ENCODE data around the gene TUBAL3. TPM values are rescaled to one million over a fixed set of nuclear protein-coding genes. Genes with fewer than 3 reads are reported as not detected.

The TUBAL3 gene
- polyA plus RNA-seq, 1 of the 3 experiments (the other 2 are of a cell fraction): not detected

- no peak for TF ChIP-seq FOXJ3 (CRISPR knock-in tag; IDR thresholded peaks at IDR 0.05)
- TF ChIP-seq MXI1 (IDR thresholded peaks at IDR 0.05; ENCODE audit: low read depth, low read length): no peak
- no peak for TF ChIP-seq FOSL2 (IDR thresholded peaks at IDR 0.05; ENCODE audit: borderline replicate concordance, low read depth)
- no peak for TF ChIP-seq TEAD4 (IDR thresholded peaks at IDR 0.05; ENCODE audit: borderline replicate concordance, insufficient read depth)
- no peak for TF ChIP-seq USF2 (IDR thresholded peaks at IDR 0.05; ENCODE audit: borderline replicate concordance, low read depth, low read length)
- no peak for TF ChIP-seq RCOR1 (IDR thresholded peaks at IDR 0.05; ENCODE audit: low read length)
- TF ChIP-seq NRF1 (IDR thresholded peaks at IDR 0.05; ENCODE audit: low read depth, low read length): no peak
- TF ChIP-seq JUND (IDR thresholded peaks at IDR 0.05): no peak
- TF ChIP-seq RFX5 (IDR thresholded peaks at IDR 0.05; ENCODE audit: low read length): no peak
- TF ChIP-seq MAX (IDR thresholded peaks at IDR 0.05; ENCODE audit: low read depth): no peak
- TF ChIP-seq CHD2 (IDR thresholded peaks at IDR 0.05; ENCODE audit: low read length, partially characterized antibody): no peak
- TF ChIP-seq SMC3 (IDR thresholded peaks at IDR 0.05; ENCODE audit: low read depth, low read length): no peak
- no peak for TF ChIP-seq EP300 (IDR thresholded peaks at IDR 0.05; ENCODE audit: borderline replicate concordance in 1 of 2, low read depth in 1 of 2, low read length in 1 of 2)
- TF ChIP-seq PBX3 (IDR thresholded peaks at IDR 0.05): no peak
- TF ChIP-seq NFIC (IDR thresholded peaks at IDR 0.05; ENCODE audit: borderline replicate concordance): no peak
- TF ChIP-seq IRF3 (IDR thresholded peaks at IDR 0.05; ENCODE audit: low read depth, low read length): no peak
- TF ChIP-seq FOXM1 (IDR thresholded peaks at IDR 0.05; ENCODE audit: low read depth): no peak
- TF ChIP-seq CTCF (IDR thresholded peaks at IDR 0.05): no peak
- WGBS (ENCODE audit: low lambda C conversion rate): 84% methylated on average over 3 of the region's 3 CpGs
- peaks cover 2 to 23% of the 10 kb centered on the region in 2 experiments; a peak in 3 of 4 replicates for H3K4me1 ChIP-seq (ENCODE audit: control insufficient read depth in 1 of 2, insufficient read depth in 2 of 2, low read depth in 1 of 2, low read length in 1 of 2)
- no peak overlapping the region for H3K4me3 ChIP-seq (ENCODE audit: low read depth in 2 of 2, low read length in 1 of 2)
- H3K36me3 ChIP-seq (replicated peaks in 1 of 2; ENCODE audit: control insufficient read depth in 1 of 2, insufficient read depth in 2 of 2, low read length in 1 of 2): no peaks in the 10 kb centered on the region
- H3K9me3 ChIP-seq: no peaks in the 10 kb centered on the region
- peaks cover 12% of the 10 kb centered on the region; the same call in 1 of the 2 replicates for H3K79me2 ChIP-seq (ENCODE audit: insufficient read depth)
- no peaks in the 10 kb centered on the region for H3F3A ChIP-seq (replicated peaks; ENCODE audit: insufficient read depth)
- no peaks in the 10 kb centered on the region for H4K20me1 ChIP-seq (ENCODE audit: insufficient read depth)
- no peaks in the 10 kb centered on the region for H3K27me3 ChIP-seq (ENCODE audit: insufficient read depth)
- ChIA-PET POLR2A (no interaction called here), CTCF (interaction anchor here (1.2 to 17.2 kb wide), 3 partner anchors 13 to 179 kb away, joined by 4 to 449 read pairs (median 4); no protein-coding TSS in a partner anchor)
- H3K9me2 ChIP-seq: no peaks in the 10 kb centered on the region
- H3K9ac ChIP-seq: no peak overlapping the region
- H3K27ac ChIP-seq (ENCODE audit: low read depth in 2 of 2, low read length in 1 of 2): peak overlapping the region in 1 of 2 experiments; percentile 22; a peak in 1 of 4 replicates
- H2AFZ ChIP-seq (ENCODE audit: low read depth): no peak overlapping the region
- H3K4me2 ChIP-seq: no peak overlapping the region
- DNase-seq: no peak
These were observed 42.4 kb upstream of the TUBAL3 start for GRCh38 chr10:5447056-5447455.

Data from SK-N-SH (cell line).